GM21619 (cell line): ENCODE measurements around the gene WDR62.
A peak's percentile ranks its signal among the peaks of the same experiment; 100 is the strongest.

Source experiments
- ATAC-seq: cut with Tn5 transposase; IDR thresholded peaks from one replicate; pipeline ENCODE4 v1.9.1; 2021; ENCODE audit not compliant: unreplicated experiment

Gene WDR62

DNA sequence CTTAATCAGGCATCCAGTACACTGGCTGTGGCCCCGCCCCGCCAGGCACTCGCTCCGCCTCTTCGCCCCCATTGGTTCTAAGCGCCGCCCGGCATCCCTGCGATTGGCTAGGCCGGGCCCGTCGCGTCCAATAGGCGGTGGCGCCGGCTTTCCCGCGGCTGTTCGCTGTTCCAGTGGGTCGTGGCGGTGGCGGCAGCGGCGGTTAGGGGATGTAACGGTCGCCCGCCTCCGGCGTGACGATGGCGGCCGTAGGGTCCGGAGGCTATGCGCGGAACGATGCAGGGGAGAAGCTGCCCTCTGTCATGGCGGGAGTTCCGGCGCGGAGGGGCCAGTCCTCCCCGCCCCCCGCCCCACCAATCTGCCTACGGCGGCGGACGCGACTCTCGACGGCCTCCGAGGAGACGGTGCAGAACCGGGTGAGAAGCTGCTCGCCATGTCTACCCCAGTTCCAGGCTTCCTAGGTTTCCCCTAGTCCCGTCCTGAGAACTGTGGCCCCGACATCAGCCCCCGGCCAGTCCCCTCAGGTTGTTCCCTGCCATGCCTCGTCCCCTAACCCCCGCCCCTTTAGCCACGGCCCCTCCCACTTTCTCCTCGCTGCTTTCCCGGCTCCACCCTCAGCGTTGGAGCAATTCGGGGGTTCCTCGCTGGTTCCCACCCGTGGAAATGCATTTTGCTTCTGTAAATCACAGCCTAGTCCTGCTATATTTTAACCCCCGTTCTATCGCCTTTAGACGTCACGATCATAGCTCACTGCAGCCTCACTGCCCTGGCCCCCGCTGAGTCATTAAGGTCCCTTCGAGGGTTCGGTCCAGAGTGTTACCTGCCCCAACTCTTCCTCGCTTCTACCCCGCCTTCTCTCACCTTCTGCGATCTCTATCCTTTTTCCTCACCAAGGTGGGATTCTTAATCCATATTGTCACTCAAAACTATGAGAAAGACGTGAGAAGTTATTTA is at the start of gene WDR62:
Gene WDR62 (plus strand): TSS at position 165 of the 954 bp plus-strand sequence. CDS start 75 bp downstream, at position 240.
- peak; percentile 59 for ATAC-seq

DNA sequence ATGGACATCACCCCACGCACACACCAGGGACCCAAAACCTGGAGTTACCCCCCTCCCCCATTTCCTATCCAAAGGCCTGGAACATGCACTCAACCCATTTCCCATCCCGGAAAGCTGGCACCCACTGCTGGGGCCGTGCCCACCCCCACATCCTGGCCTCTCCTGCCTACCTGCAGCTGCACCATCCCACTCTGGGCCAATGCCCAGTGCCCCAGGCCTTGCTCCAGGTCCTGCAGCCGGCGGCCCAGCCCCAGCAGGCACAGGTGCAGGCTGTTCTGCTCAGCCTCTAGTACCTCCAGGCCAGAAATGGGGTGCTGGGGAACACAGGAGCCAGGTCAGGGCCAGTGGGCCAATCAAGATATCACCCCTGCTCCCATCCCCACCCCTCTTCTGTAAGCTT is 47.7 kb upstream of the WDR62 start:
- no peak for ATAC-seq

DNA sequence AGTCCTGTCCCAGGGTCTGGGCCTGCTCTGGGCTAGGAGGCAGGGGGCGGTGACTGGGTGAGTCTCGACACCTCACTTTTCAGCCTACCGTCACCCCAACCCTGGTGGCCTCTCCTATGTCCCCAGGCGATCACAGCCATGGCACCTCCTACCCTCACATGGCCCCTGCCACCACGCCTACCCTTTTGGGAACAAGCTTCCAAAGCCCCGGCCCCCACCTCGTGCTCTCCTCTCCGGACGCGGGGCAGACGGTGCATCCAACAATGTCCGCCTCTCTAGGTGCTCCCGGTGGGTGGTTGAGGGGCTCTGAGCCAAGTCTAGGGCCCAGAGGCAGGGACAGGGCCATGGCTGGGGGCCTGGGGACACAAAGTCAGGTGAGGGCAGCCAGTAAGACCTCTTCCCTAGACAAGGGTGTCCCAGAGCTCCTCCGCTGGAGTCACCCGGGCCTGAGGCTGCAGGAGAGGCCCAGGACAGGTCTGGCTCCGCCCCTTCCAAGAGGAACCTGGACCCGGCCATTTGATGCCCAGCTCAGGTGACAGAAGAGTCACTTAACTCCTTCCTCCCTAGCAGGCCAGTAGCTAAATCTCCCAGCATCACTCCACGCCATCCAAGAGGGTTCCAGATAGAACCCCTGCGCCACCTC is 46.2 kb upstream of the WDR62 start, which contains the start of gene SYNE4:
Gene SYNE4 (minus strand): TSS at position 478 of the 643 bp plus-strand sequence. CDS start 132 bp downstream, at position 346.
- ATAC-seq = no peak

DNA sequence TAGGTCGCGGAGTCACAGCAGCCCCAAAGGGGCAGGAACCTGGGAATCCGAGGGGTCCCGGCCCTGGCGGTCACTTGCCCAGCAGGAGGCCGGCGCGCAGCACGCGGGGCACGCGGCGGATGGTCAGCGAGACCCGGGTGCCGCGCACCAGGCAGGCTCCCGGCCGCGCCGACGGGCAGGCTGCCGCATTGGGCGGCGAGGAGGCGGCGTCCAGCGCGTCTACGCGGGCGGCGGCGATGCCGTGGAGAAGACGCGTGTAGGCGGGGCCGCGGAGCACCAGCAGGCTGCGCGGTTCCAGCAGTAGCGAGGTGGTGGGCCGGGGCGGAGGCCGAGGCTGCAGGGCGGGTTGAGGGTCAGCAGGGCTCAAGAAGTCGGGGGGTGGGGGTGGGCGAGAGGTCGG is 45.5 kb upstream of the WDR62 start:
- no peak for ATAC-seq

DNA sequence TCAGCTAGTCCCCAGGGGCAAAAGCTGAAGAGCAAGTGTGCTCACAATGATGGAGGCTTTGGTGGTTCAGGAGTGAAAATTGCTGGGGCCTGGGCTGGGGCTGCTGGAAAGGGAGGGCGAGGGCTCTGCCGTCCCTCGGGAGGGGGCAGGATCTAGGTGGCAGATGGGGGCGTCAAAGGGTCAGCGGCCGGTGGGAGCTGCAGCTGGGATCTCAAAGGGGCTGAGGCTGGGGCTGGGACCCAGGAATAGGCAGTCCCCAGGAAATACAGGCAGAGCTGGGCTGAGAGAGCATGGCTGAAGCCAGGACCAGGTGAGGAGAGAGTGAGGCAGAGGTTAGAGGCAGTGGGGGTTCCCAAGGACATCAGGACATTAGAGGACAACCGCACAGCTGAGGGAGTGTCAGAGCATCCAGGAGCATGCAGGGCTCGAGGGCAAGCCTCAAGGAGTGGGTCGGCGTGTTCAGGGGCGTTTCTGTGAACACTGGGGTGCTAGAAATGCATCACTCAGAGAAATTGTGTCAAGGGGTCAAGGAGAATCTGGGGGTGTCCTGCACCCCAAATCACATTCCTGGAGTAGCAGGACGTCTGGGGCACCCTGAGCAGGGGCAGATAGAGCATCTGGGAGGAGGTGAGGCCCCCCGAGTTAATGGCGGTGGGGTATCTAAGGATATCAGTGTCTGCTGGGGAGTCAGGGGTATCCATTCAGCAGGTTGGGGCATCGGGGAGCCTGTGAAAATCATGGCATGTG is 44.9 kb upstream of the WDR62 start:
- no peak for ATAC-seq

DNA sequence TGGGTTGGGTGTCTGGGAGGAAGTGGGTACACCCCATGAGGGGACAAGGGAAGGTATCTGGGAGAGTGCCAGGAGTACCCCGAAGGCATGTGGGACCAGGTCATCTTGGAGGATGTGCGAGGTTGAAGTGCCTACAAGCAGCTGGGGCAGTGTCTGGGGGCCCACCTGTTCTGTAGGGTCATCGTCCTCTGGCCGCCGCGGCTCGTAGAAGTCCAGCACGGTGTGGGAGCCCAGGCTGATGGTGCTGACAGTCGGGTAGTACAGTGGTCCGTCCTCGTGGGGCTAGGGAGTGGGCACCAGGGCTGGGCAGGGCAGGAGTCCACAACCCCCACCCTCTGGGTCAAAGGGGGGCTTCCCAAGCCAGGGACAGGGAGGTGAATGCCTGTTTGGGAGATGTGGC is 44.3 kb upstream of the WDR62 start:
- no peak for ATAC-seq

DNA sequence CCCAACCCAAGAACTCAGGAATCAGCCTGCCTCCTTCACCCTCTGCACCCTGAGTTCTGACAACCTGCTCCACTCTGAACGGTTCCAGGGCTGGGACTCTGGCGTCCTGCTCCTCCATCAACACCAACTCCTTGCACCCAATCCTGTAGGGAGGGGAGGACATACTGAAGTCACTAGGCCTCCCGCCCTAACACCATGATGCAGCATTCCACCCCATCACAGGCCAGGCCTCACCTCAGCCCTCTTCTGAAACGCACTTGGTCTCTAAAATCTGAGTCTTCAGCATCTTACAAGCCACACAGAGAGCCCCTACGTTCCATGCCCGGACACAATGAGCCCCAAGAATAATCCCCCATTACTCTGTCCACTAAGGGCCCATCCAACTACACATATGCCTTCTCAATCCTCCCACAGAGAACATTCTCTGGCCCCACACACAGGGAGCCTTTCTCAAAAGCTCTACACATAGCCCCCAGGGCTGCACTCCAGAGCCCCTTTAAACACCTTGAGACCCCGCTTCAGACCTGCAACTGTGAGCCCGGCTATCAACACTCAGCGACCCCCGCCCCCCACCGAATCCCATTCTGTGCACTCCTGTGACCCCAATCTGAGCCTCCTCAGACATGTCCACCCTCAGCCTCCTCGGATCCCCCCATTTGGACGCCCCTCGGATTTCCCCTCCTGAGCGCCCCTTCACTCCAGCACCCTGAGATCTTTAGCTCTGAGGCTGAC is 41.3 kb upstream of the WDR62 start:
- no peak for ATAC-seq

DNA sequence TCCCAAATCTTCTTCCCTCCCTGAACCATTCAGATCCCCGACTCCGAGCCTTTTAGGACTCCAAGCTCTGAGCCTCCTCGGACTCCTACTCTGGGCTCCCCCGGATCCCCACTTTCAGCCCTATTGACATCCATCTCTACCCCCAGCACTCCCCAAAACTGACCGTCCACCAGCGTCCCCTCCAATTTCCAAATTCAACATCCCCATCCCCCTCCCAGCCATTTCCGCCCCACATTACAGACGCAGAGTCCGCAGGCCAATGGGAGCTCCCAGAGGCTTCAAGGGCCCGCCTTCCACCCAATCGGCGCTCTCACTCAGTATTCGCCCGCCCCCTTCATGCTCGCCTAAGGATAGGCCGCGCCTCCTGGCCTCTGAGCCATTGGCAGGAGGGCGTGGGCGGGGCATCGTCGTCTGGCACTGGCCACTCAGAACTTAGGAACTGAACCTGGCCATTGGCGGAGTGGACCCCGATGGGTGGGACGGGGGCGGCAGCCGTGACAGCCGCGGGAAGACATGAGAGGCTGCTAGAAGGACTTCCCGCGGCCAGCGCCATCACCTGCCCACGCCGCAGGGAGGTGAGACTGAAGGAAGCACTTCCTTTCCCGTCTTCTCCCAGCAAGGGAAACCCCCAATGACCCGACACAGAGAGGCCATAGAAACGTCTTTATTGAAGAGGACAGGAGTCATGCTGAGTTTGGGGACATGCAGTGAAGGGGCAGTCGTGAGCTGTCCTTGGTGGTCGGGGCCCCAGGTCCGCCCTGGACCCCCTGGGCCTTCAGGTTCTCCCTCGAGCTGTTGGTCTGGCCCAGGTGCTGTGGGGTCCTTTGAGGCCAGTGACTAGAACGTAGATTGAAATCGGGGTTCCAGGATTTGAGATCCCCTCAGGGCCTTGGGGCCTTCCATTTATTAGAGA is 40.4 kb upstream of the WDR62 start, which contains the start of gene ALKBH6:
Gene ALKBH6 (minus strand): TSS at position 202 of the 913 bp plus-strand sequence. CDS start 816 bp downstream, outside the sequence.
- ATAC-seq = peak; percentile 91

DNA sequence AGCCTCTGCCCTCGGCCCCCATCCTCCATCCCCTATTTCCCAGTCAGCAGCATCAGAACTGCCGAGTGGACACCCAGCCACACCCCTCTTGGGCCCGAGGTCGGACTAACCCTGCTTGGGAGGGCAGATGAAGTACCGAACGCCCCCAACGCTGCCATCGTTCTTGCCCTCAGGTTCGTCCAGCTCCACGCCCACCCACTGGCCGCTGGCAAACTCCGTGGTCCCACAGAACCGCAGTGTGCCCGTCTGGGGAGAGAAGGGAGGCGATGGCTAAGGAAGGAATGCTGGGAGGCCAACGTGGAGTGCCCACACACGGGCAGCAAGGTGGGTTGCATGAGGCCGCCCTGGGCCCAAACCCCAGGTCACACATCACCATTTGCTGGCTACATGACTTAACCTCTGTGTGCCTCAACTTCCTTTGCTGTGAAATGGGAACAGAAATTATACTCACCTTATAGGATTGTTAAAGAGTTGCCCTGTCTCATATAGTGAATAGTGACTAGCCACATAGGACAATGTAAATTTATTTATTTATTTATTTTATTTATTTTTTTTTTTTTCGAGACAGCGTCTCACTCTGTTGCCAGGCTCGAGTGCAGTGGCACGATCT is 35.5 kb upstream of the WDR62 start:
- ATAC-seq = no peak

DNA sequence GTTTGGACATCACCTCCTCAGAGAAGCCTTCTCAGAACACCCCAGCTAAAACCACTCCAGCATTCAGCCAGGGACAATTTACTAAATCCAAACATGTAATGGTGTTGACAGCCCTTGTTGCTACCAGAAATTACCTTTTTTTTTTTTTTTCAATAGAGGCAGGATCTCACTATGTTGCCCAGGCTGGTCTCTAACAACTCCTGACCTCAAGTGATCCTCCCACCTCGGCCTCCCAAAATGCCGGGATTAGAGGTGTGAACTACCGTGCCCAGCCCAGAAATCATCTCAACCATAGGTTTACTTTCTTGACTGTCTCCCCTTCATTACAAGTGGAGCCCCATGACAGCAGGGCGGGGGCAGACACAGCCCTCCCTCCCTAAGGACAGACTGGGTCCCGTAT is 31.3 kb upstream of the WDR62 start:
- no peak for ATAC-seq

DNA sequence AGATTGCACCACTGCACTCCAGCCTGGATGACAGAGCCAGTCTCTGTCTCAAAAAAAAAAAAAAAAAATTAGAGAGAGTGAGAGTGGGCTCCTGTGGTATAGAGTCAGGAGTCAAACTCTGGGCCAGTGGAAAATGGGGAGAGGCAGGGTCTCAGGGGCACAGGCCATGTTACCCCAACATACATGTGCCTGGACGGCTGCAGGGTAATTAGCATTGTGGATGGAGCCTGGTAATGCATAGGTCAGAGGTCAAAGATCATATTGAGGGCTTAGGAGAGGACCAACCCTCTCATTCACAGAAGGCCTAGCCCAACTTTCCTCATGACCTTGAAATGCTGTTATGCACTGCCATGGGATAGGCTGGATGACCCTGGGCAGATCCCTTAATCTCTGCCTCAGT is 29.2 kb upstream of the WDR62 start:
- no peak for ATAC-seq

DNA sequence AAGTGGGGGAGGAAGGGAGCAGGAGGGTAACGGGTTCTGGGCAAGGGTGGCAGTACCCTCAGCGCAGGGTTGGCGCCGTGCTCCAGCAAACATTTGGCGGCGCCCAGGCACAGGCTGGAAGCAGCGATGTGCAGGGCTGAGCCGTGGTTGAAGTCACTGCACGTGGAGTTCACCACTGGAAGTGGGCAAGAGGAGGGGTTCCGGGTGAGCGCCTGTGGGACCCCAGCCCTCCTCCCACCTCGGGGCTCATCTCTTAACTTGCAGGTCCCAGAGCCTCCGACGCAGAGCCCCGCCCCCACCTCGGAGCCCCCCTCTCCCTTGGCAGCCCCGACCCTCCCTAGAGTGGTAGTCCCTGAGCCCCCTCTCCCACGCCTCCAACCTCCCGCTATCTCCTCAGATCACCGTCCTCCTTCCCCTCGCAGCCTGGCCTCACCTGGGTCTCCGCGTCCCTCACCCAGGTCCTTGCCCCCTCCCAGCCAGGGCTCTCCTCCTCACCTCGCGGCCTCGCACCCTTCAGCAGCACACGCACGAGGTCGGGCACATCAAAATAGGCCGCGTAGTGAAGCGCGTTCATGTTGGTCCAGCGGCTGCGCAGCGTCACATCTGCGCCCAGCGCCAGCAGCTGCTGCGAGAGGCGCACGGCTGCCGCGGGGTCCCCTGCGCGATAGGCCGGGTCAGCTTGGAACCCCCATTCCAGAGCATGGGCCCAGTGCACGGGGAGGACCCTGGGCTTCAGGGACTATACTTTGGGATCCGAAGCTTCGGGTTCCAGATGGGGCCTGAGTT is 28.4 kb upstream of the WDR62 start:
- no peak for ATAC-seq

DNA sequence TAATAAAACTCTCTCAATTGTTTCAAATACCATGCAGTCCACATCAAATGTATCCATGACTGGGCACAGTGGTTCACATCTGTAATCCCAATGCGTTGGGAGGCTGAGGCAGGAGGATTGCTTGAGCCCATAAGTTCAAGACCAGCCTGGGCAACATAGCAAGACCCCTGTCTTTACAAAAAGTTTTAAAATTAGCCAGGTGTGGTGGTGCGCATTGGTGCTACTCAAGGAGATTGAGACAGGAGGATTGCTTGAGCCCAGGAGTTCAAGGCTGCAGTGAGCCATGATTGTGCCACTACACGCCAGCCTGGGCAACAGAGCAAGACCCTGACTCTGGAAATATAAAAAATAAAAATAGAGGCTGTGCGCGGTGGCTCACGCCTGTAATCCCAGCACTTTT is 27.0 kb upstream of the WDR62 start:
- no peak for ATAC-seq

DNA sequence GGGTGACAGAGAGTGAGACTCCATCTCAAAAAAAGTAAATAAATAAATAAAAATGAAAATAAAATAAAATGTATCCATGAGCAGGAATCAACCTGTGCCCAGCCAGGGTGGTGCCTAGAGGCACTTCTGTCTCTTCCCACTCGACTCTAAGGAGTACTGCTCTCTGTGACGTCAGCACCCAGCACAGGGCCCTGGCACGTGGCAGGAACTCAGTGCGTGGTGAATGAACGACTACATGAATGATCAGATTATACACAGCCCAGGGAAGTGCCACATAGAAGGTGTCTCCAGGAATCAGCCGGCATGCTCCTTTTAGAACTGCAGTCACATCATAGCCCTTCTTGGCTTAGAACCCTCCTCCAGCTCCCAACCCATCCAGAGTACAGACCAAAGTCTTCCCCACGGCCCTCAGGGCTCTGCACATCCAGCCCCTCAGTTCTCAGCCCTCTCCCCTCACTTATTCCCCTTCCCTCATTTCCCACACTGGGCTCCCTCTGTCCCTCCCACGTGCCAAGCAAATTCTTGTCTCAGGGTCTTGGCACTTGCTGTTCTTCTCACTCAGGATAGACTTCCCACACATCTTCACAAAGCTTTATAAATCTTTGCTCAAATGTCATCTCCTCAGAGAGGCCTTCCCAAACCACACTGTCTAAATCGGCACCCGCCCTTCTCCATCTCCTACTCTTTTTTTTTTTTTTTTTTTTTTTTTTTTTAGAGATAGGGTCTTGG is 26.2 kb upstream of the WDR62 start:
- no peak for ATAC-seq

DNA sequence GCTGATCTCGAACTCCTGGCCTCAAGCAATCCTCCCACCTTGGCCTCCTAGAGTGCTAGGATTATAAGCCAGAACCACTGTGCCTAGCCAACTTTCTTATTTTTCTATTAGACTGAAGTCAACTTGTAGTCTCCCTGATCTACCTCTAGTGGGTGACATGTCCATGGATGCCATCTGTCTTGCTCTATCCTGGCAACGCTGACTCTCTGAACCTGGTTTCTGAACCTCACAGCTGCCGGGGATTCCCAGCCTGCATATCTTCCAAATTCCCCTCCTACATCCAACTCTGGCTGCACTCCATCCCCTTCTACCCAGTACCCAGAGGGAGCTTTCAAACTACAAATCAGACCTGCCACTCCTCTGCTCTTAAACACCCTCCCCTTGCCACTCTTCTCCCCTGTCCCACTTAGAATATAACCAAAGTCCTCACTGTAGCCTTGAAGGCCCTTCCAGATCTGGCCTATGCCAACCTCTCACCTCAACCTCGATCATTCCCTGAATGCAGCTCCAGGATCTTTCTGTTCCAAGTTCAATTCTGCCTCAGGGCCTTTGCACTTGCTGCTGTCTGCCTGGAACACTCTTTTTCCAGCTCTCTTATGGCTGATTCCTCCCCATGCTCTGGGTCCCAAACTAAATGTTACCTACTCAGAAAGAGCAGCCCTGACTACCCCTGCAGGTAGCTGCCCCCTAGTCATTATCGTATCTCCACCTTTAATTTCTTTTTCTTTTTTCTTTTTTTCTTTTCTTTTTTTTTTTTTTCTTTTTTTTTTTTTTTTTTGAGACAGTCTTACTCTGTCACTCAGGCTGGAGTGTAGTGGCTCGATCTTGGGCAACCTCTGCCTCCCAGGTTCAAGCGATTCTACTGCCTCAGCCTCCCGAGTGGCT is 24.2 kb upstream of the WDR62 start:
- ATAC-seq = no peak

DNA sequence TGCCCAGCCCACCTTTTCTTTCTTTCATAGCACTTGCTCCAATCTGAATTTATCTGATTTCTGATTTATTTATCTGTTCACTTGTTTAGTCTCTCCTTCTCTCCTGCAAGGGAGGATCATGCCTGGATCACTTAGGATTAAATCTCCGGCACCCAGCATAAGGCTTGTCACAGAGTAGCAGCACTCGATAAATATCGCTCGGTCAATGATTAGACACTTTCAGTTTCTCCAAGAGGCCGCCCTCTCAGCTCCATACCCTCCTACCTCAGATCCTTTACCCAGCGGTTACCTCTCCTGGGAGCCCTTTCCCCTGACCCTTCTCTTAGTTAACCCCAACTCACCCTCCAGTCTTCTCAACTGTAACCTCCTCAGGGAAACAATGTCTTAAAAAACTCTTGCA is 23.4 kb upstream of the WDR62 start:
- no peak for ATAC-seq
